GM12873 (cell line): ENCODE results near the gene OPHN1.

Experiments
- CTCF ChIP-seq: IDR thresholded peaks from 2 replicates; pipeline ENCODE4 v1.5.1; 2012; ENCODE audit warnings: low read depth, mild to moderate bottlenecking, moderate library complexity, low read length, control low read depth; ENCODE audit not compliant: insufficient read depth; ENCODE audit errors: missing control alignments

OPHN1 gene

DNA sequence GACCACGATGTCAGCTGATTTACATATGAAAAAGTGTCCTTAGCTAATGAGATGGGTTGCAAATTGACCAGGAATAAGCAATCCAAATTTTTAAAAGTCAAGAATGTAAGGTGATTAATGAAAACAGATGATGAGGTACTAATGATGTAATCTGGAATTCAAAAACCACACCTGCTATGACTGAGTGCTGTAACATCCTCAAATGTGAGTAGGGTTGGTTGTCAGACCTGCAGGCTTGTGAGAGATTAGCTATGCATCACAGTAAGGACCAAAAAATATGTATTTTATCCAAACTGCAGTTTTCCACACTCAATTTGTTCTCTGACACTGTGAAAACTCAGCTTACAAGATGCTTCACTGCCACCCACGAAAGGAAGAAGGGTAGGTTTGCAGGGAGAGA, 242.5 kb downstream of the OPHN1 start:
- no peak for TF ChIP-seq CTCF

GRCh38 chrX:68186552-68187262, 246.6 kb downstream of the OPHN1 start:
- TF ChIP-seq CTCF, result no peak

DNA sequence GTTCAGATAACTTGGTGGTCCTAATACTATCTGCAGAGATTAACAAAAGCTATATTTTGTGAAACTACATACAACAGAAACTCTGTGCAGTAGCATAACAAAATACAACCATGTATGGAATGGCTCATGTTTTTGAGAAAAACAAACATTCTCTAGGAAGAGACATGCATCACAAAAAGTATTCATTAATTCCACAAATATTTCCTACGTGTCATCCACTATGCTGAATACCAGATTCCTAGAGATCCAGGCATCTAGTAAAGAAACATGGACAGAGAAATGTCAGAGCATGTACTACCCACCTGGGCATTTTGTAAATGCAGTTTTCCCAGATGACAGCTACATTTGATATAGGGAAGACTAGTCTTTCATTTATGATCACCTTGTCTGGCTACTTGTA, 248.1 kb downstream of the OPHN1 start:
- TF ChIP-seq CTCF, result no peak

GRCh38 chrX:68183612-68184214, 249.6 kb downstream of the OPHN1 start:
- TF ChIP-seq CTCF, result peak; percentile 35

DNA sequence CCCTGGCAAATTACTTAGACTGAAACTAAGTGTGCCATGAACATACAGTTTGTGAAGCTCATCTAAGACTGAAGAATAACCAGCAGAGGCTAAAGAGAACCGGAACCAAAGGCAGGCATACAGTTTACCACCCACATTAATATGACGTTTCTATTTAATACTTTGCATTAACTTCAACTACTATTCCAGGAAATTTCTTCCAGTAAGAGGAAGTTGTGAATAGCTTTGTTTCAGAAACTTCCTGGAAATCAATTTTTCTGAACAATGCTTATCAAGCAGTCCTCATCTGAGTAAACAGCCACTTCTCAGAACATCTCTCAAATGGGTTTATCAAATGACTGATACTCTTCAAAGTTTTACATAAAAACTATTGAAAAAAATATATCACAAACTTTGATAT, 252.7 kb downstream of the OPHN1 start:
- TF ChIP-seq CTCF, result no peak

DNA sequence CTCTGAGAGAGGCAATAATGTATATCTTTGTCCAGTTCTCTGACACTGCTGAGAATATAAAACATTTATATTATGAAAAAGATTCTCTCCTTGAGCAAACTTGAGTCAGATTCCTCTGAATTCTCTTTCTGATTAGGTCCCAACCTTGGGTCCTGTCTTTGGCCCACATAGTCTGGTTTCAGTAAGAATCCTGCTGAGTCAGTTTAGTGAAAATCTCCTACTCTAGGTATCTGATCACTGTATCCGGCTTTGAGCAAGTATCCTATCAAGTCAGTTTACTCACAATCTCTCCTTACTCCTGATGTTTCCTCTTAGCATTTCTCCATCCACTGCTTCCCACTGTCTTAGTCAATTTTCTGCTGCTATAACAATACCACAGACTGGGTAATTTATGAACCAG, 253.9 kb downstream of the OPHN1 start:
- no peak for TF ChIP-seq CTCF

DNA sequence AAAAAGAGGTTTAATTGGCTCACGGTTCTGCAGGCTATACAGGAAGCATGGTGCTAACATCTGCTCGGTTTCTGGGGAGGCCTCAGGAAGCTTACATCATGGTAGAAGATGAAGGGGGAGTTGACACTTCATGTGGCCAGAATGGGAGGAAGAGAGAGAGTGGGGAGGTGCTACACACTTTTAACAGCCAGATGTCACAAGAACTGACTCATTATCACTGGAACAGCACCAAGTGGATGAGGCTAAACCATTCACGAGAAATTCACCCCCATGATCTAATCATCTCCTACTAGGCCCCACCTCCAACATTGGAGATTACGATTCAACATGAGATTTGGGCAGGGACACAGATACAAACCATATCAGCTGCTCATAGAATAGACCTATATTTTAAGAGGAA, 255.8 kb downstream of the OPHN1 start:
- TF ChIP-seq CTCF, result no peak
